Prostate gland (tissue), 2 donors: Measurements from ENCODE around the gene TESK1. TPM values are rescaled to one million over a fixed set of nuclear protein-coding genes. Genes with fewer than 3 reads are reported as not detected.
A peak's percentile ranks its signal among the peaks of the same experiment; 100 is the strongest.
"Not testable (repeated sequence)": the region's sequence is repeated elsewhere in the genome, so short reads cannot be mapped to it uniquely, and the experiment has no call there.

Experiments used
- DNase-seq: peaks from one replicate; pipeline ENCODE4 v3.0.0-alpha.2; 2019; ENCODE audit warnings: low spot score
- H3K27ac ChIP-seq, 2 donors: fragments of 200-600 bp; sonication (generic); 2 replicates each; pipeline ENCODE4 v1.5.1; 2017 to 2019
- H3K27me3 ChIP-seq: fragments of 200-600 bp; sonication (generic); replicated peaks from 2 replicates; pipeline ENCODE4 v1.5.1; 2019; ENCODE audit not compliant: insufficient read depth
- H3K36me3 ChIP-seq, 2 donors: fragments of 200-600 bp; sonication (generic); 1 replicate in 1 of 2; 2 replicates in 1 of 2; pipeline versions ENCODE4 v1.5.1 to v1.8.1; 2017 to 2019
- H3K4me1 ChIP-seq: fragments of 200-600 bp; sonication (generic); replicated peaks from 2 replicates; pipeline ENCODE4 v1.5.1; 2019
- H3K4me3 ChIP-seq, 2 donors: fragments of 200-600 bp; sonication (generic); 2 replicates each; pipeline ENCODE4 v1.5.1; 2017 to 2019
- H3K9me3 ChIP-seq: fragments of 200-600 bp; sonication (generic); 2 replicates; pipeline ENCODE4 v1.5.1; 2017
- POLR2A ChIP-seq: fragments of 450-650 bp; IDR thresholded peaks from one replicate; pipeline ENCODE4 v1.6.1; 2016; ENCODE audit warnings: antibody characterized with exemption, mild to moderate bottlenecking
- POLR2AphosphoS5 ChIP-seq: sonication (generic); formaldehyde crosslinking; IDR thresholded peaks from one replicate; pipeline ENCODE4 v1.6.1; 2017; ENCODE audit warnings: antibody characterized with exemption
- WGBS: methylation state at CpG from one replicate; pipeline ENCODE4 v1.1.5; 2018; 5-methylcytosine and 5-hydroxymethylcytosine counted together
- intact Hi-C: fragments of 100-400 bp; cut with DNase I; formaldehyde crosslinking; loops from one replicate; pipeline ENCODE4 v1.14.2; 2022
- total RNA-seq, 2 donors: library from RNA; depleted of rRNA; stranded (reverse); fragments of >200 nt; gene quantifications; one replicate each; pipeline ENCODE4 v1.1.0, GENCODE V29; 2016
- TF ChIP-seq, protein P1 (sequence below), 4 experiments: fragments of 200-600 bp in 2 of 4; fragments of 450-650 bp in 2 of 4; sonication (generic) in 2 of 4; IDR thresholded peaks; 1 replicate in 3 of 4; 2 replicates in 1 of 4; pipeline ENCODE4 v1.5.1; 2016 to 2019; ENCODE audit warnings: antibody characterized with exemption in 4 of 4, mild to moderate bottlenecking in 2 of 4, moderate library complexity in 2 of 4

Gene TESK1
- total RNA-seq, 2 donors from 2014 or later = 40.2 to 67.3 TPM

DNA sequence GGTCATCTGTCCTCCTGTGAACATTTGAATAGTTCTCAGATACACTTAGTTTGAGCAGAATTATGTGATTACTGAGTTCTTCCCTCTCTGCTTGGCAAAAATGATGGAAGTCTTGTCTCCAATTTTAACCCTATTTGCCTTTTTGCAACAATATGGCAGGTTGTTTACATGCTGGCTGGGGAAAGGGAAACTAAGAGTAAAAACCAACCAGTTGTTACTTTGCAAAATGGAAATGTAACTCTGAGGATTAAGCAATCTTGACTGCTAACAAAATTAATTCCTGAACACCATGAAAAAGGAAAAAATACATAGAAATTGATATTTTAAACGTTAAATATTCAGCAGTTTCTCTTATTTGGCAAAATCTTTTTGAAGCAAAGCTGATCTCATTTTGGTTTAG is 34.6 kb downstream of the TESK1 start:
- DNase-seq = no peak
- Histone ChIP-seq H3K4me1 (no peaks in the 10 kb centered on the region), H3K9me3 (no peaks in the 10 kb centered on the region), H3K4me3 (no peak overlapping the region), H3K36me3 (no peaks in the 10 kb centered on the region), H3K27me3 (no peaks in the 10 kb centered on the region), H3K27ac (no peak overlapping the region)
- intact Hi-C loops = loop anchor here (10.0 kb wide), 1 partner anchor 155 kb away; no protein-coding TSS in a partner anchor
- TF ChIP-seq, protein P1, sequence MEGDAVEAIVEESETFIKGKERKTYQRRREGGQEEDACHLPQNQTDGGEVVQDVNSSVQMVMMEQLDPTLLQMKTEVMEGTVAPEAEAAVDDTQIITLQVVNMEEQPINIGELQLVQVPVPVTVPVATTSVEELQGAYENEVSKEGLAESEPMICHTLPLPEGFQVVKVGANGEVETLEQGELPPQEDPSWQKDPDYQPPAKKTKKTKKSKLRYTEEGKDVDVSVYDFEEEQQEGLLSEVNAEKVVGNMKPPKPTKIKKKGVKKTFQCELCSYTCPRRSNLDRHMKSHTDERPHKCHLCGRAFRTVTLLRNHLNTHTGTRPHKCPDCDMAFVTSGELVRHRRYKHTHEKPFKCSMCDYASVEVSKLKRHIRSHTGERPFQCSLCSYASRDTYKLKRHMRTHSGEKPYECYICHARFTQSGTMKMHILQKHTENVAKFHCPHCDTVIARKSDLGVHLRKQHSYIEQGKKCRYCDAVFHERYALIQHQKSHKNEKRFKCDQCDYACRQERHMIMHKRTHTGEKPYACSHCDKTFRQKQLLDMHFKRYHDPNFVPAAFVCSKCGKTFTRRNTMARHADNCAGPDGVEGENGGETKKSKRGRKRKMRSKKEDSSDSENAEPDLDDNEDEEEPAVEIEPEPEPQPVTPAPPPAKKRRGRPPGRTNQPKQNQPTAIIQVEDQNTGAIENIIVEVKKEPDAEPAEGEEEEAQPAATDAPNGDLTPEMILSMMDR (IDR thresholded peaks at IDR 0.05) = no peak
- TF ChIP-seq POLR2AphosphoS5 (no peak), POLR2A (no peak)
- 91% methylated on average over 1 of the region's 1 CpG for WGBS

DNA sequence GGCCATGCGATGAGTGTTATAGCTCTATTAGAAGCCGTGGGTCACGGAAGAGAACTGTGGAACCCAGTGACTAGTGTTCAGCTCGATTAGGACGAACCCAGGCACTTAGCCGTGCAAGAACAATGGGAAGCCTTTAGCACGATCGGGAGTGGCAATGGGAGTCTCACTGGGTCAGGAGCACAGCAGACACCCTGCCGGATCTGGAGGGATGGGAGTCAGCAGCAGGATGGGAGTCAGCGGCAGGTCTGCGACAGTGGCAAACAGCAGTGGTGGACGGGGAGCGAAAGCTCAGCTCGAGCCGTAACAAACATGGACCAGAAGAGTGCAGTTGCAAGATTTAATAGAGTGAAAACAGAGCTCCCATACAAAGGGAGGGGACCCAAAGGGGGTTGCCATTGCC is 35.4 kb downstream of the TESK1 start:
- DNase-seq, H3K4me1 ChIP-seq, H3K4me3 ChIP-seq, H3K27me3 ChIP-seq, H3K27ac ChIP-seq, H3K36me3 ChIP-seq, H3K9me3 ChIP-seq: not testable (repeated sequence)
- 97% methylated on average over 15 of the region's 15 CpGs for WGBS
- intact Hi-C loops = loop anchor here (10.0 kb wide), 1 partner anchor 156 kb away; no protein-coding TSS in a partner anchor

DNA sequence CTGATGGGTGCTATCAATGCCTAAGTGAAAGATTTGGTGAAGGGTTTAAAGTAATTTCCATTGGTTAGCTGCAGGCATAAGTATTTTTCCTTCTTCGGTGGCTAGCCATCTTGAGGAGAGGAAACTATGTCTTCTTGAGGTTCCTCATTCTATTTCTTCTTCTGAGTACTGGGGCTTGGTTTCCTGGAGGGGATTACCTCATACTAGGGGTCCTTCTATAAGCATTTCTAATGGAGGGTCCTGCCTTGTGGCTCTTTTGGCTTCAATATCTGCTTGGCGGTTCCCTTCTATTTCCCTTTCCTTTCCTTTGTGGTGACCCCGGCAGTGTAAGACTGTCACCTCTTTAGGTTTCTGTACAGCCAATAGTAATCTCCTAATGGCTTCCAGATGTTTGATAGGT is 36.4 kb downstream of the TESK1 start:
- not testable (repeated sequence) for H3K4me3 ChIP-seq, H3K27ac ChIP-seq, H3K4me1 ChIP-seq, H3K36me3 ChIP-seq, DNase-seq, H3K9me3 ChIP-seq, H3K27me3 ChIP-seq
- intact Hi-C loops = loop anchor here (10.0 kb wide), 1 partner anchor 157 kb away; no protein-coding TSS in a partner anchor
- WGBS = 96% methylated on average over 3 of the region's 3 CpGs

DNA sequence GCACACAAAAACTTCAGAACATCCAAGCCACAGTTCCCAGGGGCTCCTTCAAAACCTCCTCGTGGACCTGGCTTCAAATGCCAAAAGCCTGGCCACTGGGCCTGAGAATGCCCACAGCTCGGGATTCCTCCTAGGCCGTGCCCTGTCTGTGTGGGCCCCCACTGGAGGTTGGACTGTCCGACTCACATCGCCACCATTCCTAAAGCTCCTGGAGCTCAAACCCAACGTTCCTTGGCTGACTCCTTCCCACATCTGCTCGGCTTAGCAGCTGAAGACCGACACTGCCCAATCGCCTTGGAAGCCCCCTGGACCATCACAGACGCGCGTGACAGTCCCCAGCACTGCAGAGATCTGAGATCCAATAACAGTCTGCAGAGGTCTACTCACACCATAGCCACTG is 38.0 kb downstream of the TESK1 start:
- WGBS = 84% methylated on average over 12 of the region's 12 CpGs
- H3K27ac ChIP-seq = no peak overlapping the region
- no peaks in the 10 kb centered on the region for H3K36me3 ChIP-seq
- no peaks in the 10 kb centered on the region for H3K9me3 ChIP-seq
- no peaks in the 10 kb centered on the region for H3K27me3 ChIP-seq
- intact Hi-C loops = loop anchor here (10.0 kb wide), 1 partner anchor 158 kb away; no protein-coding TSS in a partner anchor
- peaks cover 4% of the 10 kb centered on the region for H3K4me1 ChIP-seq
- H3K4me3 ChIP-seq = no peak overlapping the region
- DNase-seq = no peak
- TF ChIP-seq POLR2AphosphoS5 (no peak), POLR2A (no peak)
- TF ChIP-seq, protein P1 (IDR thresholded peaks at IDR 0.05) = no peak

DNA sequence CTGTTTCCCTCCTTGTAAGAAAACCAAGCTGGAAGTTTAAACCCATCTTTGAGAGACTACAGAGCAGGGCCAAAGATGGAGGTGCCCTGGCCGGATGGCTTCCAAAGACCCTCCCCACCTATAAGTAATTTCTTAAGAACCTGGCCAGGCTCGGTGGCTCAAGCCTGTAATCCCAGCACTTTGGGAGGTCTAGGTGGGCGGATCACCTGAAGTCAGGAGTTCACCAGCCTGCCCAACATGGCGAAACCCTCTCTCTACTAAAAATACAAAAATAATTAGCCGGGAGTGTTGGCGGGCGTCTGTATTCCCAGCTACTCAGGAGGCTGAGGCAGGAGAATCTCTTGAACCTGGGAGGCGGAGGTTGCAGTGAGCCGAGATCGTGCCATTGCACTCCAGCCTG is 40.7 kb downstream of the TESK1 start:
- Histone ChIP-seq H3K4me3 (peak overlapping the region; percentile 41 to 52), H3K27ac (peak overlapping the region; percentile 84 to 86)
- 25% methylated on average over 10 of the region's 10 CpGs for WGBS
- DNase-seq, H3K36me3 ChIP-seq, H3K9me3 ChIP-seq, H3K27me3 ChIP-seq, H3K4me1 ChIP-seq: not testable (repeated sequence)
- intact Hi-C loops = loop anchor here (5.0 to 10.0 kb wide), 3 partner anchors 38 to 237 kb away; partner anchors contain the start of gene TESK1

DNA sequence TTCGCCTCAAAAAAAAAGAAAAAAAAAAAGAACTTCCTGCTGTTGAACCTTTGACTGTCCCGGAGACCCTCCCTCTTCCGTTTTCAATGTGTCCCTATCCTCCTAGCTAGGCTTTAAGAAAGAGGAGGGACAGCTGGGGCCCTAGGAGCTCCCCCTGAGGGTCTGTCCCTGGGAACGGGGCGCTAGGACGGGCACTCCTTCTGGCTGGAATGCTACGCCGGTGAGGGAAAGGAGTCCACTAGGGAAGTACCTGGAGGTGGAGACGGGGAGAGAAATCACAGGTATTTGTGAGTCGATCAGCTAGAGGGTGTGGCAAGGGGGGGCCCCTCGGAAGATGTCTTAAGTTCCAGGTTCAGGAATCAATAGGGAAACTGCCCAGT is 41.1 kb downstream of the TESK1 start:
- no peak for TF ChIP-seq POLR2AphosphoS5
- TF ChIP-seq, protein P1 (IDR thresholded peaks at IDR 0.05) = no peak
- no peak for TF ChIP-seq POLR2A
- H3K27me3 ChIP-seq = no peaks in the 10 kb centered on the region
- no peaks in the 10 kb centered on the region for H3K9me3 ChIP-seq
- 1% methylated on average over 11 of the region's 11 CpGs for WGBS
- no peaks in the 10 kb centered on the region for H3K36me3 ChIP-seq
- H3K27ac ChIP-seq = peak overlapping the region; percentile 84 to 86
- H3K4me1 ChIP-seq = peaks cover 4% of the 10 kb centered on the region
- intact Hi-C loops = loop anchor here (5.0 to 10.0 kb wide), 3 partner anchors 39 to 236 kb away; partner anchors contain the start of gene TESK1
- peak overlapping the region; percentile 41 to 52 for H3K4me3 ChIP-seq
- peak; percentile 54 for DNase-seq
